Measurements from ENCODE around the gene GRAMD1B.

GRAMD1B gene

GRCh38 chr11:123409456-123410217, 20.4 kb upstream of the GRAMD1B start:
- H3K9me3 ChIP-seq (ENCODE audit: control insufficient read depth in 2 of 2, low read length in 2 of 2), result no peaks in the 10 kb centered on the region
- H3K36me3 ChIP-seq (ENCODE audit: control insufficient read depth in 2 of 2, insufficient read depth in 2 of 2, low read length in 2 of 2), result no peaks in the 10 kb centered on the region
- no peak overlapping the region for H3K9ac ChIP-seq (ENCODE audit: low read depth in 1 of 2, low read length in 2 of 2)
- H3K27me3 ChIP-seq (ENCODE audit: control insufficient read depth in 2 of 2, insufficient read depth in 2 of 2, low read length in 2 of 2), result peaks cover 0 to 2% of the 10 kb centered on the region in 2 donors
- no peak overlapping the region for H3K4me3 ChIP-seq (ENCODE audit: low read length in 2 of 2)
- peaks cover 7 to 8% of the 10 kb centered on the region in 2 donors for H3K4me1 ChIP-seq (ENCODE audit: control insufficient read depth in 2 of 2, insufficient read depth in 2 of 2, low read length in 2 of 2)
- no peak overlapping the region for H3K27ac ChIP-seq (ENCODE audit: low read depth in 2 of 2, low read length in 2 of 2)

GRCh38 chr11:123410218-123410549, 19.9 kb upstream of the GRAMD1B start:
- Histone ChIP-seq H3K9me3 (ENCODE audit: control insufficient read depth in 2 of 2, low read length in 2 of 2) (no peaks in the 10 kb centered on the region), H3K27me3 (ENCODE audit: control insufficient read depth in 2 of 2, insufficient read depth in 2 of 2, low read length in 2 of 2) (peaks cover 0 to 2% of the 10 kb centered on the region in 2 donors), H3K4me1 (ENCODE audit: control insufficient read depth in 2 of 2, insufficient read depth in 2 of 2, low read length in 2 of 2) (peaks cover 7 to 8% of the 10 kb centered on the region in 2 donors), H3K36me3 (ENCODE audit: control insufficient read depth in 2 of 2, insufficient read depth in 2 of 2, low read length in 2 of 2) (no peaks in the 10 kb centered on the region), H3K27ac (ENCODE audit: low read depth in 2 of 2, low read length in 2 of 2) (no peak overlapping the region), H3K4me3 (ENCODE audit: low read length in 2 of 2) (no peak overlapping the region), H3K9ac (ENCODE audit: low read depth in 1 of 2, low read length in 2 of 2) (no peak overlapping the region)

GRCh38 chr11:123413636-123414035, 16.4 kb upstream of the GRAMD1B start:
- no peaks in the 10 kb centered on the region for H3K9me3 ChIP-seq (ENCODE audit: control insufficient read depth in 2 of 2, low read length in 2 of 2)
- H3K27me3 ChIP-seq (ENCODE audit: control insufficient read depth in 2 of 2, insufficient read depth in 2 of 2, low read length in 2 of 2), result peaks cover 0 to 2% of the 10 kb centered on the region in 2 donors
- H3K9ac ChIP-seq (ENCODE audit: low read depth in 1 of 2, low read length in 2 of 2), result no peak overlapping the region
- H3K36me3 ChIP-seq (ENCODE audit: control insufficient read depth in 2 of 2, insufficient read depth in 2 of 2, low read length in 2 of 2), result no peaks in the 10 kb centered on the region
- H3K27ac ChIP-seq (ENCODE audit: low read depth in 2 of 2, low read length in 2 of 2), result no peak overlapping the region
- H3K4me1 ChIP-seq (ENCODE audit: control insufficient read depth in 2 of 2, insufficient read depth in 2 of 2, low read length in 2 of 2), result peaks cover 2 to 4% of the 10 kb centered on the region in 2 donors
- H3K4me3 ChIP-seq (ENCODE audit: low read length in 2 of 2), result no peak overlapping the region

- Histone ChIP-seq H3K4me1 (ENCODE audit: control insufficient read depth in 2 of 2, insufficient read depth in 2 of 2, low read length in 2 of 2) (no peaks in the 10 kb centered on the region), H3K36me3 (ENCODE audit: control insufficient read depth in 2 of 2, insufficient read depth in 2 of 2, low read length in 2 of 2) (no peaks in the 10 kb centered on the region), H3K9me3 (ENCODE audit: control insufficient read depth in 2 of 2, low read length in 2 of 2) (no peaks in the 10 kb centered on the region), H3K27me3 (ENCODE audit: control insufficient read depth in 2 of 2, insufficient read depth in 2 of 2, low read length in 2 of 2) (peaks cover 0 to 2% of the 10 kb centered on the region in 2 donors), H3K9ac (ENCODE audit: low read depth in 1 of 2, low read length in 2 of 2) (no peak overlapping the region), H3K27ac (ENCODE audit: low read depth in 2 of 2, low read length in 2 of 2) (no peak overlapping the region), H3K4me3 (ENCODE audit: low read length in 2 of 2) (no peak overlapping the region)
Observed at GRCh38 chr11:123416566-123416965, 13.5 kb upstream of the GRAMD1B start.

- Histone ChIP-seq H3K4me1 (ENCODE audit: control insufficient read depth in 2 of 2, insufficient read depth in 2 of 2, low read length in 2 of 2) (no peaks in the 10 kb centered on the region), H3K9me3 (ENCODE audit: control insufficient read depth in 2 of 2, low read length in 2 of 2) (no peaks in the 10 kb centered on the region), H3K27ac (ENCODE audit: low read depth in 2 of 2, low read length in 2 of 2) (no peak overlapping the region), H3K9ac (ENCODE audit: low read depth in 1 of 2, low read length in 2 of 2) (no peak overlapping the region), H3K36me3 (ENCODE audit: control insufficient read depth in 2 of 2, insufficient read depth in 2 of 2, low read length in 2 of 2) (no peaks in the 10 kb centered on the region), H3K4me3 (ENCODE audit: low read length in 2 of 2) (no peak overlapping the region), H3K27me3 (ENCODE audit: control insufficient read depth in 2 of 2, insufficient read depth in 2 of 2, low read length in 2 of 2) (peaks cover 0 to under 1% of the 10 kb centered on the region in 2 donors)
Observed at GRCh38 chr11:123418351-123419114, 11.5 kb upstream of the GRAMD1B start.

- H3K4me3 ChIP-seq (ENCODE audit: low read length in 2 of 2), result no peak overlapping the region
- H3K27me3 ChIP-seq (ENCODE audit: control insufficient read depth in 2 of 2, insufficient read depth in 2 of 2, low read length in 2 of 2), result no peaks in the 10 kb centered on the region
- H3K27ac ChIP-seq (ENCODE audit: low read depth in 2 of 2, low read length in 2 of 2), result no peak overlapping the region
- no peaks in the 10 kb centered on the region for H3K9me3 ChIP-seq (ENCODE audit: control insufficient read depth in 2 of 2, low read length in 2 of 2)
- H3K36me3 ChIP-seq (ENCODE audit: control insufficient read depth in 2 of 2, insufficient read depth in 2 of 2, low read length in 2 of 2), result no peaks in the 10 kb centered on the region
- H3K4me1 ChIP-seq (ENCODE audit: control insufficient read depth in 2 of 2, insufficient read depth in 2 of 2, low read length in 2 of 2), result no peaks in the 10 kb centered on the region
- no peak overlapping the region for H3K9ac ChIP-seq (ENCODE audit: low read depth in 1 of 2, low read length in 2 of 2)
Observed at GRCh38 chr11:123419731-123420452, 10.2 kb upstream of the GRAMD1B start.

- Histone ChIP-seq H3K36me3 (ENCODE audit: control insufficient read depth in 2 of 2, insufficient read depth in 2 of 2, low read length in 2 of 2) (no peaks in the 10 kb centered on the region), H3K27me3 (ENCODE audit: control insufficient read depth in 2 of 2, insufficient read depth in 2 of 2, low read length in 2 of 2) (peaks cover 0 to 4% of the 10 kb centered on the region in 2 donors), H3K9me3 (ENCODE audit: control insufficient read depth in 2 of 2, low read length in 2 of 2) (no peaks in the 10 kb centered on the region), H3K4me3 (ENCODE audit: low read length in 2 of 2) (no peak overlapping the region), H3K4me1 (ENCODE audit: control insufficient read depth in 2 of 2, insufficient read depth in 2 of 2, low read length in 2 of 2) (no peaks in the 10 kb centered on the region), H3K9ac (ENCODE audit: low read depth in 1 of 2, low read length in 2 of 2) (no peak overlapping the region), H3K27ac (ENCODE audit: low read depth in 2 of 2, low read length in 2 of 2) (no peak overlapping the region)
Observed at GRCh38 chr11:123421589-123421988, 8.5 kb upstream of the GRAMD1B start.

- no peaks in the 10 kb centered on the region for H3K36me3 ChIP-seq (ENCODE audit: control insufficient read depth in 2 of 2, insufficient read depth in 2 of 2, low read length in 2 of 2)
- H3K4me1 ChIP-seq (ENCODE audit: control insufficient read depth in 2 of 2, insufficient read depth in 2 of 2, low read length in 2 of 2), result no peaks in the 10 kb centered on the region
- peaks cover 0 to 4% of the 10 kb centered on the region in 2 donors for H3K27me3 ChIP-seq (ENCODE audit: control insufficient read depth in 2 of 2, insufficient read depth in 2 of 2, low read length in 2 of 2)
- no peak overlapping the region for H3K4me3 ChIP-seq (ENCODE audit: low read length in 2 of 2)
- no peaks in the 10 kb centered on the region for H3K9me3 ChIP-seq (ENCODE audit: control insufficient read depth in 2 of 2, low read length in 2 of 2)
- H3K9ac ChIP-seq (ENCODE audit: low read depth in 1 of 2, low read length in 2 of 2), result no peak overlapping the region
- H3K27ac ChIP-seq (ENCODE audit: low read depth in 2 of 2, low read length in 2 of 2), result no peak overlapping the region
Observed at GRCh38 chr11:123425367-123425766, 4.7 kb upstream of the GRAMD1B start.

GRCh38 chr11:123426789-123427188, 3.3 kb upstream of the GRAMD1B start:
- Histone ChIP-seq H3K4me1 (ENCODE audit: control insufficient read depth in 2 of 2, insufficient read depth in 2 of 2, low read length in 2 of 2) (peaks cover 4 to 5% of the 10 kb centered on the region in 2 donors), H3K9ac (ENCODE audit: low read depth in 1 of 2, low read length in 2 of 2) (no peak overlapping the region), H3K36me3 (ENCODE audit: control insufficient read depth in 2 of 2, insufficient read depth in 2 of 2, low read length in 2 of 2) (no peaks in the 10 kb centered on the region), H3K27ac (ENCODE audit: low read depth in 2 of 2, low read length in 2 of 2) (no peak overlapping the region), H3K27me3 (ENCODE audit: control insufficient read depth in 2 of 2, insufficient read depth in 2 of 2, low read length in 2 of 2) (peaks cover 6 to 10% of the 10 kb centered on the region in 2 donors), H3K9me3 (ENCODE audit: control insufficient read depth in 2 of 2, low read length in 2 of 2) (no peaks in the 10 kb centered on the region), H3K4me3 (ENCODE audit: low read length in 2 of 2) (no peak overlapping the region)

- H3K27ac ChIP-seq (ENCODE audit: low read depth in 2 of 2, low read length in 2 of 2), result no peak overlapping the region
- H3K36me3 ChIP-seq (ENCODE audit: control insufficient read depth in 2 of 2, insufficient read depth in 2 of 2, low read length in 2 of 2), result no peaks in the 10 kb centered on the region
- H3K4me1 ChIP-seq (ENCODE audit: control insufficient read depth in 2 of 2, insufficient read depth in 2 of 2, low read length in 2 of 2), result peaks cover 4 to 5% of the 10 kb centered on the region in 2 donors
- no peak overlapping the region for H3K4me3 ChIP-seq (ENCODE audit: low read length in 2 of 2)
- H3K27me3 ChIP-seq (ENCODE audit: control insufficient read depth in 2 of 2, insufficient read depth in 2 of 2, low read length in 2 of 2), result peaks cover 6 to 13% of the 10 kb centered on the region in 2 donors
- no peak overlapping the region for H3K9ac ChIP-seq (ENCODE audit: low read depth in 1 of 2, low read length in 2 of 2)
- no peaks in the 10 kb centered on the region for H3K9me3 ChIP-seq (ENCODE audit: control insufficient read depth in 2 of 2, low read length in 2 of 2)
Observed at GRCh38 chr11:123427405-123427804, 2.7 kb upstream of the GRAMD1B start.
